ENCODE results near the gene ASB6.

GRCh38 chr9:129594632-129595031 lies 47.3 kb downstream of the ASB6 start:
- TF ChIP-seq, protein P1, sequence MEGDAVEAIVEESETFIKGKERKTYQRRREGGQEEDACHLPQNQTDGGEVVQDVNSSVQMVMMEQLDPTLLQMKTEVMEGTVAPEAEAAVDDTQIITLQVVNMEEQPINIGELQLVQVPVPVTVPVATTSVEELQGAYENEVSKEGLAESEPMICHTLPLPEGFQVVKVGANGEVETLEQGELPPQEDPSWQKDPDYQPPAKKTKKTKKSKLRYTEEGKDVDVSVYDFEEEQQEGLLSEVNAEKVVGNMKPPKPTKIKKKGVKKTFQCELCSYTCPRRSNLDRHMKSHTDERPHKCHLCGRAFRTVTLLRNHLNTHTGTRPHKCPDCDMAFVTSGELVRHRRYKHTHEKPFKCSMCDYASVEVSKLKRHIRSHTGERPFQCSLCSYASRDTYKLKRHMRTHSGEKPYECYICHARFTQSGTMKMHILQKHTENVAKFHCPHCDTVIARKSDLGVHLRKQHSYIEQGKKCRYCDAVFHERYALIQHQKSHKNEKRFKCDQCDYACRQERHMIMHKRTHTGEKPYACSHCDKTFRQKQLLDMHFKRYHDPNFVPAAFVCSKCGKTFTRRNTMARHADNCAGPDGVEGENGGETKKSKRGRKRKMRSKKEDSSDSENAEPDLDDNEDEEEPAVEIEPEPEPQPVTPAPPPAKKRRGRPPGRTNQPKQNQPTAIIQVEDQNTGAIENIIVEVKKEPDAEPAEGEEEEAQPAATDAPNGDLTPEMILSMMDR (IDR thresholded peaks at IDR 0.05): no peak
- no peak for TF ChIP-seq EZH2 (IDR thresholded peaks at IDR 0.05)
- no peak for TF ChIP-seq EZH2phosphoT487 (IDR thresholded peaks at IDR 0.05)

All from neural progenitor cell (in vitro differentiated cells).